ENCODE measurements around the gene ABHD14A. TPM values are rescaled to one million over a fixed set of nuclear protein-coding genes. Genes with fewer than 3 reads are reported as not detected.

Gene ABHD14A
- total and polyA plus RNA-seq, 2 of the 4 experiments (the other 2 are of a cell fraction), result 3.4 to 10.0 TPM

DNA sequence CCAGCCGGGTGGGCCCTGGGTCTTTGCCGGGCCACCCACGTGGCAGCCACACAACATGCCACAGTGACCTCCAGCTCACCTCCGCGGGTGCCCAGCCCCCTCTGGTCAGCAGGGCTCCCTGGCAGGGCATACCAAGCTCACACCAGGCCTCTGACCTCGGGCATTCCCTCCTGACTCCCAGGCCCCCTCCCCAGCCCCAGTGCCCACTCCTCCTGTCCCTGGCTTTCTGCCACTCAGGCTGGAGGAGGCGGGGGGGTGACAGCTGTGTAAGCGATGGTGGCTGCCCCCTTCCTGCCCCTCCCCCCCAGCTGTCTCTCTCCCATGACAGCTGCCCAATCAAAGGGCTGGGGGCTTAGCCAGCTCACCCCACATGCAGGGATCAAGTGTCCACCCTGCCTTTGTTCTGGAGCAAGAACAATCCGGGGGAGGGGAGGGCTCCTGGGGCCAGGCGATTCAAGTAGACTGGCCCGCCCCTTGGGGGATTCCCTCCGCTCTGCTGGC, 10.9 kb upstream of the ABHD14A start:
- in situ Hi-C loops (cut with MboI; ENCODE audit: low sequenced_read_pairs) (loop anchor here (25.0 kb wide), 1 partner anchor 1627 kb away; the partner anchor contains the start of genes RASSF1, TUSC2 and ZMYND10), intact Hi-C loops (cut with micrococcal nuclease) (no loop called here), dilution Hi-C loops (cut with HindIII; ENCODE audit: low sequenced_read_pairs, unreplicated experiment) (no loop called here)
- Histone ChIP-seq H3K4ac (ENCODE audit: low read depth, low read length) (no peak overlapping the region), H3K9me3 (ENCODE audit: control insufficient read depth, insufficient read depth, low read length) (no peaks in the 10 kb centered on the region), H2BK120ac (ENCODE audit: low read depth, low read length) (no peak overlapping the region), H2AFZ (replicated peaks; ENCODE audit: low read length, poor library complexity) (no peak overlapping the region), H3K18ac (ENCODE audit: low read depth, low read length) (no peak overlapping the region), H2BK5ac (ENCODE audit: low read depth, low read length, poor library complexity, severe bottlenecking) (no peak overlapping the region), H2BK15ac (ENCODE audit: low read depth, low read length) (no peak overlapping the region), H3K4me1 (ENCODE audit: control insufficient read depth, insufficient read depth, low read length) (peaks cover 28% of the 10 kb centered on the region), H2AK5ac (ENCODE audit: low read depth, low read length) (no peak overlapping the region), H2AK9ac (replicated peaks; ENCODE audit: low read depth, low read length, poor library complexity) (no peak overlapping the region), H3K14ac (replicated peaks; ENCODE audit: low read depth, low read length) (no peak overlapping the region), H3K27me3 (ENCODE audit: control insufficient read depth, insufficient read depth, low read length) (no peaks in the 10 kb centered on the region), H4K91ac (ENCODE audit: insufficient read depth, low read depth, low read length) (no peak overlapping the region), H4K8ac (ENCODE audit: low read depth in 2 of 2, low read length in 2 of 2) (no peak overlapping the region), H3K4me3 (ENCODE audit: insufficient read depth, low read depth, low read length) (no peak overlapping the region), H3K23ac (ENCODE audit: low read depth, low read length) (no peak overlapping the region), H3K9me1 (ENCODE audit: insufficient read depth, low read length) (peaks cover 19% of the 10 kb centered on the region), H2BK20ac (ENCODE audit: low read depth, low read length) (no peak overlapping the region), H3K9ac (ENCODE audit: low read depth, low read length) (no peak overlapping the region), H3K36me3 (ENCODE audit: control insufficient read depth, insufficient read depth, low read length) (peaks cover 18% of the 10 kb centered on the region), H3K56ac (ENCODE audit: extremely low read depth, insufficient read depth, low read length) (no peak overlapping the region), H4K5ac (ENCODE audit: low read depth, low read length) (no peak overlapping the region), H4K20me1 (ENCODE audit: insufficient read depth, low read length) (peaks cover 16% of the 10 kb centered on the region), H3K79me1 (ENCODE audit: low read depth in 1 of 2, low read length in 2 of 2) (peaks cover 35 to 67% of the 10 kb centered on the region in 2 experiments), H3K4me2 (ENCODE audit: low read depth, low read length) (no peak overlapping the region), H3K27ac (ENCODE audit: insufficient read depth, low read length) (no peak overlapping the region)
- ATAC-seq (ENCODE audit: low read depth) (no peak), DNase-seq (no peak)
- WGBS, 2 experiments (ENCODE audit: extremely low coverage in 2 of 2, insufficient read length in 1 of 2), result 38% methylated on average over 4 of the region's 12 CpGs; no CpG with 5 or more reads in 1 of the 2 experiments
- ChIA-PET CTCF (no interaction called here), POLR2A (ENCODE audit: unreplicated experiment) (no interaction called here)
- TF ChIP-seq MXI1 (IDR thresholded peaks at IDR 0.05; ENCODE audit: borderline replicate concordance, low read depth, low read length), result no peak
- TF ChIP-seq MAFK (IDR thresholded peaks at IDR 0.05; ENCODE audit: low read depth, low read length), result no peak
- no peak for TF ChIP-seq BHLHE40 (IDR thresholded peaks at IDR 0.05; ENCODE audit: low read depth, low read length)
- TF ChIP-seq RAD21 (IDR thresholded peaks at IDR 0.05; ENCODE audit: low read length), result no peak
- no peak for TF ChIP-seq MAZ (IDR thresholded peaks at IDR 0.05; ENCODE audit: borderline replicate concordance, low read depth, low read length)
- TF ChIP-seq RFX5 (IDR thresholded peaks at IDR 0.05; ENCODE audit: low read depth, low read length), result no peak
- TF ChIP-seq SMC3 (IDR thresholded peaks at IDR 0.05; ENCODE audit: low read depth, low read length), result no peak
- no peak for TF ChIP-seq FOS (IDR thresholded peaks at IDR 0.05; ENCODE audit: low read depth, low read length)
- no peak for TF ChIP-seq CEBPB (IDR thresholded peaks at IDR 0.05; ENCODE audit: low read depth, low read length)
- BruUV-seq (replicated peaks), result no TSS peak
